OCI-LY1 (cell line): ENCODE measurements around the gene ARID5B.
A peak's percentile ranks its signal among the peaks of the same experiment; 100 is the strongest.

Source experiments
- H2AFZ ChIP-seq: fragments of 200-600 bp; sonication (generic), shearing (Covaris generic); 2 replicates; pipeline ENCODE4 v1.6.0; 2014; ENCODE audit warnings: antibody characterized with exemption, mild to moderate bottlenecking, low read length
- H3F3A ChIP-seq: fragments of 200-600 bp; sonication (generic), shearing (Covaris generic); 2 replicates; pipeline ENCODE4 v1.6.0; 2014; ENCODE audit warnings: mild to moderate bottlenecking, antibody characterized with exemption, low read length, moderate library complexity; ENCODE audit not compliant: insufficient read depth
- H3K27ac ChIP-seq: fragments of 200-600 bp; sonication (generic); 2 replicates; pipeline ENCODE4 v1.5.1; 2014; ENCODE audit warnings: low read length, mixed run types, mild to moderate bottlenecking, low read depth; ENCODE audit not compliant: poor library complexity, severe bottlenecking
- H3K27me3 ChIP-seq: fragments of 200-600 bp; sonication (generic); 2 replicates; pipeline ENCODE4 v1.6.0; 2014; ENCODE audit warnings: antibody characterized with exemption, mild to moderate bottlenecking, low read length, moderate library complexity; ENCODE audit not compliant: insufficient read depth
- H3K36me3 ChIP-seq: fragments of 200-600 bp; sonication (generic); 2 replicates; pipeline ENCODE4 v1.6.1; 2014; ENCODE audit warnings: mild to moderate bottlenecking, antibody characterized with exemption, low read length, moderate library complexity, mixed read lengths; ENCODE audit not compliant: insufficient read depth
- H3K4me1 ChIP-seq: fragments of 200-600 bp; sonication (generic); 2 replicates; pipeline ENCODE4 v1.5.1; 2014; ENCODE audit warnings: mild to moderate bottlenecking, low read length, moderate library complexity; ENCODE audit not compliant: insufficient read depth, severe bottlenecking
- H3K4me2 ChIP-seq: fragments of 200-600 bp; sonication (generic), shearing (Covaris generic); 2 replicates; pipeline ENCODE4 v1.6.1; 2014; ENCODE audit warnings: low read length
- H3K4me3 ChIP-seq: fragments of 200-600 bp; sonication (generic); 2 replicates; pipeline ENCODE4 v1.5.1; 2014; ENCODE audit warnings: low read length, low read depth, mild to moderate bottlenecking, mixed read lengths; ENCODE audit not compliant: poor library complexity, severe bottlenecking
- H3K79me2 ChIP-seq: fragments of 200-600 bp; shearing (Covaris generic); 2 replicates; pipeline ENCODE4 v1.6.1; 2016; ENCODE audit warnings: mixed run types, low read length, mixed read lengths; ENCODE audit not compliant: insufficient read depth
- H3K9ac ChIP-seq: fragments of 200-600 bp; sonication (generic), shearing (Covaris generic); 2 replicates; pipeline ENCODE4 v1.6.1; 2014; ENCODE audit warnings: mild to moderate bottlenecking, low read length, mixed read lengths
- H3K9me2 ChIP-seq: fragments of 200-600 bp; sonication (generic), shearing (Covaris generic); 2 replicates; pipeline ENCODE4 v1.6.1; 2014; ENCODE audit warnings: low read depth, mild to moderate bottlenecking, low read length, mixed read lengths
- H3K9me3 ChIP-seq: fragments of 200-600 bp; shearing (Covaris generic); 2 replicates; pipeline ENCODE4 v1.6.1; 2014; ENCODE audit warnings: low read length, mixed read lengths
- H4K20me1 ChIP-seq: fragments of 200-600 bp; sonication (generic), shearing (Covaris generic); 2 replicates; pipeline ENCODE4 v1.6.0; 2016; ENCODE audit warnings: mild to moderate bottlenecking, low read length; ENCODE audit not compliant: insufficient read depth
- EZH2 ChIP-seq: fragments of 200-600 bp; sonication (generic), shearing (Covaris generic); IDR thresholded peaks from 2 replicates; pipeline ENCODE4 v1.8.0; 2017; ENCODE audit warnings: borderline replicate concordance, mixed run types, mild to moderate bottlenecking, antibody characterized with exemption, low read length, moderate library complexity, mixed read lengths
- TF ChIP-seq, protein P1 (sequence below): fragments of 200-600 bp; sonication (generic), shearing (Covaris generic); IDR thresholded peaks from 2 replicates; pipeline ENCODE4 v1.5.1; 2017; ENCODE audit warnings: mild to moderate bottlenecking, antibody characterized with exemption, low read length, moderate library complexity, mixed read lengths

ARID5B gene

GRCh38 chr10:62079885-62080559 is 178.5 kb downstream of the ARID5B start:
- H3K4me3 ChIP-seq, result peak overlapping the region; percentile 43
- H3K27ac ChIP-seq, result peak overlapping the region; percentile 94
- H3K9me2 ChIP-seq, result no peaks in the 10 kb centered on the region
- peaks cover 78% of the 10 kb centered on the region for H3K4me1 ChIP-seq
- H3K4me2 ChIP-seq, result peak overlapping the region; percentile 68
- peaks cover 45% of the 10 kb centered on the region for H3K36me3 ChIP-seq
- H4K20me1 ChIP-seq, result no peaks in the 10 kb centered on the region
- no peaks in the 10 kb centered on the region for H3K27me3 ChIP-seq
- H3K9me3 ChIP-seq, result no peaks in the 10 kb centered on the region
- H3K9ac ChIP-seq, result peak overlapping the region; percentile 56
- no peaks in the 10 kb centered on the region; the same call in 1 of the 2 replicates for H3K79me2 ChIP-seq
- no peaks in the 10 kb centered on the region for H3F3A ChIP-seq
- H2AFZ ChIP-seq, result no peak overlapping the region
- TF ChIP-seq, protein P1, sequence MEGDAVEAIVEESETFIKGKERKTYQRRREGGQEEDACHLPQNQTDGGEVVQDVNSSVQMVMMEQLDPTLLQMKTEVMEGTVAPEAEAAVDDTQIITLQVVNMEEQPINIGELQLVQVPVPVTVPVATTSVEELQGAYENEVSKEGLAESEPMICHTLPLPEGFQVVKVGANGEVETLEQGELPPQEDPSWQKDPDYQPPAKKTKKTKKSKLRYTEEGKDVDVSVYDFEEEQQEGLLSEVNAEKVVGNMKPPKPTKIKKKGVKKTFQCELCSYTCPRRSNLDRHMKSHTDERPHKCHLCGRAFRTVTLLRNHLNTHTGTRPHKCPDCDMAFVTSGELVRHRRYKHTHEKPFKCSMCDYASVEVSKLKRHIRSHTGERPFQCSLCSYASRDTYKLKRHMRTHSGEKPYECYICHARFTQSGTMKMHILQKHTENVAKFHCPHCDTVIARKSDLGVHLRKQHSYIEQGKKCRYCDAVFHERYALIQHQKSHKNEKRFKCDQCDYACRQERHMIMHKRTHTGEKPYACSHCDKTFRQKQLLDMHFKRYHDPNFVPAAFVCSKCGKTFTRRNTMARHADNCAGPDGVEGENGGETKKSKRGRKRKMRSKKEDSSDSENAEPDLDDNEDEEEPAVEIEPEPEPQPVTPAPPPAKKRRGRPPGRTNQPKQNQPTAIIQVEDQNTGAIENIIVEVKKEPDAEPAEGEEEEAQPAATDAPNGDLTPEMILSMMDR, result no peak
- no peak for TF ChIP-seq EZH2

GRCh38 chr10:62080905-62081304 is 179.4 kb downstream of the ARID5B start:
- peaks cover 47% of the 10 kb centered on the region for H3K36me3 ChIP-seq
- TF ChIP-seq, protein P1, result 0 out of 2 replicates have a peak, but pooled peaks have one; percentile 13
- TF ChIP-seq EZH2, result no peak
- peak overlapping the region; percentile 13 for H3K4me3 ChIP-seq
- H3K27me3 ChIP-seq, result no peaks in the 10 kb centered on the region
- H3K9me3 ChIP-seq, result no peaks in the 10 kb centered on the region
- peaks cover 78% of the 10 kb centered on the region for H3K4me1 ChIP-seq
- no peak overlapping the region for H2AFZ ChIP-seq
- H3F3A ChIP-seq, result no peaks in the 10 kb centered on the region
- H3K4me2 ChIP-seq, result peak overlapping the region; percentile 68
- no peaks in the 10 kb centered on the region for H4K20me1 ChIP-seq
- H3K79me2 ChIP-seq, result no peaks in the 10 kb centered on the region; the same call in 1 of the 2 replicates
- H3K27ac ChIP-seq, result peak overlapping the region; percentile 94
- H3K9ac ChIP-seq, result peak overlapping the region; percentile 56
- no peaks in the 10 kb centered on the region for H3K9me2 ChIP-seq

- Histone ChIP-seq H3K4me1 (peaks cover 76% of the 10 kb centered on the region), H4K20me1 (no peaks in the 10 kb centered on the region), H3F3A (no peaks in the 10 kb centered on the region), H3K4me3 (peak overlapping the region; percentile 37), H3K4me2 (peak overlapping the region; percentile 68), H3K79me2 (no peaks in the 10 kb centered on the region; the same call in 1 of the 2 replicates), H3K9me2 (no peaks in the 10 kb centered on the region), H3K27ac (peak overlapping the region; percentile 94), H2AFZ (no peak overlapping the region), H3K9ac (peak overlapping the region; percentile 56), H3K27me3 (no peaks in the 10 kb centered on the region), H3K36me3 (peaks cover 49% of the 10 kb centered on the region), H3K9me3 (no peaks in the 10 kb centered on the region)
- TF ChIP-seq EZH2, result no peak
- TF ChIP-seq, protein P1, result no peak
Measured at GRCh38 chr10:62081341-62082270, 180.1 kb downstream of the ARID5B start.
